D721Med (cell line): ENCODE results near the gene TIE1.

Experiments used
- DNase-seq: peaks from one replicate; pipeline ENCODE4 v3.0.0; 2011; ENCODE audit warnings: low spot score; ENCODE audit not compliant: insufficient read length
- FAIRE-seq: peaks from 2 replicates; lab custom pipeline; 2011; peaks lifted over from hg19 to GRCh38; lab: Jason Lieb, UNC
- TF ChIP-seq, protein P1 (sequence below): IDR thresholded peaks from 2 replicates; pipeline ENCODE4 v1.5.1; 2012; ENCODE audit warnings: mild to moderate bottlenecking, control low read depth; ENCODE audit not compliant: insufficient read depth; ENCODE audit errors: missing control alignments

Gene TIE1

DNA sequence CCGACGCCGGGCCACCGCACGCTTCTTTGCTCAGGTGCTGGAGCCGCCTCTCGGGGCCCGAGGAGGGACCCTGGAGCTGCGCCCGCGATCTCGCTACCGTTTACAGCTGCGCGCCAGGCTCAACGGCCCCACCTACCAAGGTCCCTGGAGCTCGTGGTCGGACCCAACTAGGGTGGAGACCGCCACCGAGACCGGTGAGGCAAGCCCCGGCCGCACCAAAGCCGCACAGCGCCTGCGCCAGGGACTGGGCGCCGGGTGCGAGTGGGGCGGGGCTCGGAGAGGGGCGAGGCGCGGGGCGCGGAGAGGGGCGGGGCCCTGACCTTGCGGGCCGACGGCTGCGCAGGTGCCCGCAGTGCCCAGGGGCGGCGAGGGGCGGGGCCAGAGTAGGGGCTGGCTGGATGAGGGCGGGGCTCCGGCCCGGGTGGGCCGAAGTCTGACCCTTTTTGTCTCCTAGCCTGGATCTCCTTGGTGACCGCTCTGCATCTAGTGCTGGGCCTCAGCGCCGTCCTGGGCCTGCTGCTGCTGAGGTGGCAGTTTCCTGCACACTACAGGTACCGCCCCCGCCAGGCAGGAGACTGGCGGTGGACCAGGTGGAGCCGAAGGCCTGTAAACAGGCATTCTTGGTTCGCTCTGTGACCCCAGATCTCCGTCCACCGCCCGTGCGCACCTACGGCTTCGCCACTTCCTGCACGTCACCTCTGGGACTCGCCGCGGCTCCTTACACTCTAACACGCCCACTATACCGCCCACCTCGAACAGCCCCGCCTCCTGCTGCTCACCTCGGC lies 48.2 kb downstream of the TIE1 start:
- FAIRE-seq = no peak
- TF ChIP-seq, protein P1, sequence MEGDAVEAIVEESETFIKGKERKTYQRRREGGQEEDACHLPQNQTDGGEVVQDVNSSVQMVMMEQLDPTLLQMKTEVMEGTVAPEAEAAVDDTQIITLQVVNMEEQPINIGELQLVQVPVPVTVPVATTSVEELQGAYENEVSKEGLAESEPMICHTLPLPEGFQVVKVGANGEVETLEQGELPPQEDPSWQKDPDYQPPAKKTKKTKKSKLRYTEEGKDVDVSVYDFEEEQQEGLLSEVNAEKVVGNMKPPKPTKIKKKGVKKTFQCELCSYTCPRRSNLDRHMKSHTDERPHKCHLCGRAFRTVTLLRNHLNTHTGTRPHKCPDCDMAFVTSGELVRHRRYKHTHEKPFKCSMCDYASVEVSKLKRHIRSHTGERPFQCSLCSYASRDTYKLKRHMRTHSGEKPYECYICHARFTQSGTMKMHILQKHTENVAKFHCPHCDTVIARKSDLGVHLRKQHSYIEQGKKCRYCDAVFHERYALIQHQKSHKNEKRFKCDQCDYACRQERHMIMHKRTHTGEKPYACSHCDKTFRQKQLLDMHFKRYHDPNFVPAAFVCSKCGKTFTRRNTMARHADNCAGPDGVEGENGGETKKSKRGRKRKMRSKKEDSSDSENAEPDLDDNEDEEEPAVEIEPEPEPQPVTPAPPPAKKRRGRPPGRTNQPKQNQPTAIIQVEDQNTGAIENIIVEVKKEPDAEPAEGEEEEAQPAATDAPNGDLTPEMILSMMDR = no peak
- peak; percentile 93 for DNase-seq

DNA sequence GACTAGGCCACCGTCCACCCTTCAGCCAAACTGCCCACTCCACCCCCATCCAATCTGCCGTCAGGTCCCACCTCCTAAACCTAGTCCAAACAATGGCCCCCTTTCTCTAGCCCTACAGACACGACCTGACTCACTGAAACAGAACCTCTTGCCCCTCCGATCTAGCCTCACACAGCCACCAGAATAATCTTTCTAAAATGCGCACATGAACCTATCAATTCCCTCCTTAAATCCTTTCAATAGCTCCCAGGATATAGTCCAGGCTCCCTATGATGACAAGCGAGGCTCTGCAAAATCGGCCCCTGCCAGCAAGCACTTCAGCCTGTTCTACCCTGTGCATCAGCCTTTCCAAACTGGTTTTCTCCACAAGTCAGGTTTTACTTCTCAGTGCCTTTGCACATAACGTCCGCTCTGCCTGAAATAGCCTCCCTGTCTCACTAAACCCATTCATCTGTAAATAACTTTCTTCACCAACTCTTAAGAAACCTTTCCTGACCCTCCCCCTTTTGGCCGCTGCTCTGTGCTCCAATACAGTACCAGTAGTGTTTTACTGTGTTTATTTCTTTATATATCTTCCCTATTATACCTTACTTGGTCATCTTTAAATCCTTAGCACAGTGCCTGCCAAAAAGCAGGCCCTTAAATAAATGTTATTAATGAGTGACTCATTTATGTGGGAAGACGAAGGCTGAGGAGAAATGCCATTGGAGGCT lies 49.0 kb downstream of the TIE1 start:
- DNase-seq (no peak), FAIRE-seq (no peak)
- TF ChIP-seq, protein P1 = no peak

DNA sequence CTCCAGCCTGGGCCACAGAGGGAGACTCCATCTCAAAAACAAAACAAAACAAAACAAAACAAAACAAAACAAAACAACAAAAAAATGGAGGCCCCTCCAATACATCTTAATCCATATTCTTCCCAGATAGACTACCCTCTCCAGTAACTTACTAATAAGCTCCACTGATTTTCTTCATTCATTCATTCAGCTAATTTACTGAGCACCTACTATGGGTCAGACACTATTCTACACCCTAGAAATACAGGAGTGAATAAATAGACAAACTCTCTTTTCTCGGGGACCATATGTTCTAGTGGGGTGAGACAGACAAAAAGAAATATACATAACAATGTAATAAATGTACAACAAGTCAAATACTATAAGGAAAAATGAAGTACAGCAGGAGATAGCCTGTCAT lies 50.2 kb downstream of the TIE1 start:
- TF ChIP-seq, protein P1 = no peak
- FAIRE-seq (no peak), DNase-seq (no peak)

DNA sequence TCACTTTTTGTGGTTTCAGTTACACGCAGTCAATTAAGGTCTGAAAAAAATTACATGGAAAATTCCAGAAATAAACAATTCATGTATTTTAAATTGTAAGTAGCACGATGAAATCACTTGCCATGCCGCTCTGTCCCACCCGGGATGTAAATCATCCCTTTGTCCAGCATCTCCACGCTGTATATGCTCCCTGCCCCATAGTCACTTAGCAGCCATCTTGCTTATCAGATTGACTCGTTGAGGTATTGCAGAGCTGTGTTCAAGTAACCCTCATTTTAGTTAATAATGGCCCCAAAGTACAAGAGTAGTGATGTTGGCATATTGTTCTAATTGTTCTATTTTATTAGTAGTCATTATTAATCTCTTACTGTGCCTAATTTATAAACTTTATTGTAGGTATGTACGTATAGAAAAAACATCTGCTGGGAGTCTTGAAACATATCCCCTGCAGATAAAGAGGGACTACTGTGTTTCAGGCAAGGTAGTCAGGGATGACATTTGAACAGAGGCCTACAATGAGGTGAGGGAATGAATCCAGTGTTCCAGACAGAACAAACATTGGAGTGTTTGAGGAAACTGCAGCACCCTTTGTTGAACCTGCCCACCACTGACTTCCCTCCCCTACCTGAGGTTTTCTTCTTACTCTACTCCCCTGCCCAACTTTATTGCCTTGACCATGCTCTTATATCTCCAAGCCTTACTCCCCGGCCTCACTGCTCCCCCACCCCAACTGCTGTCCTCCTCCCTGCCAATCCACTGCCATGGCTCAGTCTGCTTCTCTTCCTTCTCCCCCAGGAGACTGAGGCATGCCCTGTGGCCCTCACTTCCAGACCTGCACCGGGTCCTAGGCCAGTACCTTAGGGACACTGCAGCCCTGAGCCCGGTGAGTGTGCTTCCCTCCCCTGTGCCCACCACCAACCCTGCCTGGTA lies 50.9 kb downstream of the TIE1 start:
- TF ChIP-seq, protein P1 = no peak
- DNase-seq = no peak
- no peak for FAIRE-seq

DNA sequence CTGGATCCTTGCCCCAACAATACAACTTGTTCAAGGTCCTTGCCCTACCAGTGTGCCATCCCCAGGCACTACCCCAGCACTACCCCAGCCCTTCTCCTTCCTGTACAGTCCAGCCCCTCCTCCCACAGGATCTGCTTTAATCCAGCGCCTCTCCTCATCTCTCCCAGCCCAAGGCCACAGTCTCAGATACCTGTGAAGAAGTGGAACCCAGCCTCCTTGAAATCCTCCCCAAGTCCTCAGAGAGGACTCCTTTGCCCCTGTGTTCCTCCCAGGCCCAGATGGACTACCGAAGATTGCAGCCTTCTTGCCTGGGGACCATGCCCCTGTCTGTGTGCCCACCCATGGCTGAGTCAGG lies 51.5 kb downstream of the TIE1 start:
- TF ChIP-seq, protein P1 = no peak
- FAIRE-seq (no peak), DNase-seq (no peak)

DNA sequence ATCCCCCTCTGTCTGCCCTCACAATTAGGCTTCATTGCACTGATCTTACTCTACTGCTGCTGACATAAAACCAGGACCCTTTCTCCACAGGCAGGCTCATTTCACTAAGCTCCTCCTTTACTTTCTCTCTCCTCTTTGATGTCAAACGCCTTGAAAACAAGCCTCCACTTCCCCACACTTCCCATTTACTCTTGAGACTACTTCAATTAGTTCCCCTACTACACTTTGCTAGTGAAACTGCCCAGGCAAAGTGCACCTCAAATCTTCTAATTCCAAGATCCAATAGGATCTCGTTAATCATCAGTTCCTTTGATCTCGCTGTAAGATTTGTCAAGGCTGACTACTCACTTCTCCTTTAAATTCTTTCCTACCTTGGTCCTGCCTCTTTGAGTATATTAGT lies 52.1 kb downstream of the TIE1 start:
- FAIRE-seq (no peak), DNase-seq (no peak)
- TF ChIP-seq, protein P1 = no peak
